Epithelial cell of alveolus of lung (primary cell): ENCODE data around the gene PLA2G4E. TPM values are rescaled to one million over a fixed set of nuclear protein-coding genes. Genes with fewer than 3 reads are reported as not detected.

Experiments
- total RNA-seq: library from RNA; depleted of rRNA; stranded (reverse); fragments of >200 nt; gene quantifications from 2 replicates; pipeline ENCODE4 v1.2.1, GENCODE V29; 2015

PLA2G4E gene, protein sequence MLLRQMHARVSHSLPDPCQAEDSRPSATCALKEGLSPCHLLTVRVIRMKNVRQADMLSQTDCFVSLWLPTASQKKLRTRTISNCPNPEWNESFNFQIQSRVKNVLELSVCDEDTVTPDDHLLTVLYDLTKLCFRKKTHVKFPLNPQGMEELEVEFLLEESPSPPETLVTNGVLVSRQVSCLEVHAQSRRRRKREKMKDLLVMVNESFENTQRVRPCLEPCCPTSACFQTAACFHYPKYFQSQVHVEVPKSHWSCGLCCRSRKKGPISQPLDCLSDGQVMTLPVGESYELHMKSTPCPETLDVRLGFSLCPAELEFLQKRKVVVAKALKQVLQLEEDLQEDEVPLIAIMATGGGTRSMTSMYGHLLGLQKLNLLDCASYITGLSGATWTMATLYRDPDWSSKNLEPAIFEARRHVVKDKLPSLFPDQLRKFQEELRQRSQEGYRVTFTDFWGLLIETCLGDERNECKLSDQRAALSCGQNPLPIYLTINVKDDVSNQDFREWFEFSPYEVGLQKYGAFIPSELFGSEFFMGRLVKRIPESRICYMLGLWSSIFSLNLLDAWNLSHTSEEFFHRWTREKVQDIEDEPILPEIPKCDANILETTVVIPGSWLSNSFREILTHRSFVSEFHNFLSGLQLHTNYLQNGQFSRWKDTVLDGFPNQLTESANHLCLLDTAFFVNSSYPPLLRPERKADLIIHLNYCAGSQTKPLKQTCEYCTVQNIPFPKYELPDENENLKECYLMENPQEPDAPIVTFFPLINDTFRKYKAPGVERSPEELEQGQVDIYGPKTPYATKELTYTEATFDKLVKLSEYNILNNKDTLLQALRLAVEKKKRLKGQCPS
- not detected in 2 replicates for total RNA-seq

GRCh38 chr15:42020713-42021273, at the start of gene PLA2G4E:
TSS of gene PLA2G4E (minus strand) at chr15:42021042. CDS start at chr15:42021030, 12 bp downstream.

GRCh38 chr15:41972253-41973242, 48.3 kb downstream of the PLA2G4E start, which contains the start of gene EHD4:
TSS of gene EHD4 (minus strand) at chr15:41972557. CDS start at chr15:41972494, 63 bp downstream.

Other genes with a start within 250 kb of the PLA2G4E start
- 7.1 and 8.2 TPM in 2 replicates for gene MAPKBP1, start 246.6 kb downstream of the PLA2G4E start, total RNA-seq
- gene JMJD7, start 192.9 kb downstream of the PLA2G4E start, total RNA-seq, result 4.4 and 6.1 TPM in 2 replicates
- gene PLA2G4B, start 182.2 kb downstream of the PLA2G4E start, total RNA-seq, result under 0.01 and 0.32 TPM in 2 replicates
- gene SPTBN5, start 127.0 kb downstream of the PLA2G4E start, total RNA-seq, result under 0.01 and 0.24 TPM in 2 replicates
- gene EHD4, start 48.5 kb downstream of the PLA2G4E start, total RNA-seq, result 5.7 and 44.1 TPM in 2 replicates
- not detected in 2 replicates for gene PLA2G4D, start 73.5 kb upstream of the PLA2G4E start, total RNA-seq
- gene PLA2G4F, start 135.6 kb upstream of the PLA2G4E start, total RNA-seq, result not detected in 2 replicates
- 27.2 and 59.6 TPM in 2 replicates for gene VPS39, start 187.3 kb upstream of the PLA2G4E start, total RNA-seq